ENCODE results near the gene GOLPH3.

Gene GOLPH3

DNA sequence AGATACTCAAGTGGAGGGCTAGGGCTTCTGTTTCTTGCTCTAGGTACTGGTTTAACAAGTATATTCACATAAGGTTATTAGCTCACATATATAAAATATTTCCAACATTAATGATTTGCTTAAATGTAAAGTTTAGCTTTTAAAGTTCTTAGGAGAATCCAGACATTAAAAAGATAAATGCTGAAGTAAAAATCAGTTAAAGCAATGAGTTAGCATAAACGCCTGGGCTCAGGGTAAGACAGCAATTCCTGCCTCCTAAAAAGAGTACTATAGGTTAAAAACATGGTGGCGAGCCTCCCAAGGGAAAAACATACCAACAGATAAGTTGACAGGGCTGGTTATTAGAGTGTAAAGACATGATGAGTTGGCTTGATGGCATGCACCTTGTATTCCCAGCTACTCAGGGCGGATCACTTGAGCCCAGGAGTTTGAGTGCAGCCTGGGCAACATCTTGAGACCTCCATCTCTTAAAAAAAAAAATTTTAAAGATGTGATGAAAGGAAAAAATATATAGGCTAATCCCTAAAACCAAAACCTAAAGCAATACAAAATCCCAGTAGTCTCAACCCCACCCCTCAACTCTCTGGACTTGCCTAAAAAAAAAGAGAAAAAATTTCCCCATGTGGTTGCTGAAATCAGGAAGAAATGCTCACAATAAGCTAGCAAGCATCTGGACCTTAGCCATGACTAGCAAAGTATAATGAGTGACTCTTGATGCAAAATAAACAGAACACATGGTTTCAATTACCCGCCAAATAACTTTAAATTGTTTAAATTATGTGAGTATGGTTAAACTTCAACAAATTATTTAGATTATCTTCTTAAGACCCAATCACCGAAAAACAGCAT lies 3.6 kb downstream of the GOLPH3 start:
- no peak for DNase-seq

DNA sequence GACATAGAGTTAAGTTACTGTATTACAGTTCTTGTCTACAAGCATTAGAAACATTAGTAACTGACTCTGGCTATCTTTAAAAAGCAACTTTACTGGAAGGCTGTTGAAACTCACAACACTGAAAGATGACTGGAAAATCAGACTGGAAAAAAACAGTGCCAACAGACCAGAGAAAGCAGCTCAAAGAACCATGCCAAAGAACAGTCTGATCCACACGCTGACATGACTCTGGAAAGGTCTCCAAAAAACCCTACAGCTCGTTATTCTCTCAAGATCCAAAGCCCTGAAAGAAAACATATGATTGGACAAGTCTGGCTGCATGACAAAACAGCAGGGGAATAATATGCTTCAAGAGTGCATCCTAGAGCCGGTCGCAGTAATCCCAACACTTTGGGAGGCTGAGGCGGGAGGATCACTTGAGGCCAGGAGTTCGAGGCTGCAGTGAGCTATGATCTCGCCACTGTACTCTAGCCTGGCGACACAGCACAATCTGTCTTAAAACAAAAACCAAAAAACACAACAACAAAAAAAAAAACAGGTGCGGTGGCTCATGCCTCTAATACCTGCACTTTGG lies 5.6 kb downstream of the GOLPH3 start:
- no peak for DNase-seq

DNA sequence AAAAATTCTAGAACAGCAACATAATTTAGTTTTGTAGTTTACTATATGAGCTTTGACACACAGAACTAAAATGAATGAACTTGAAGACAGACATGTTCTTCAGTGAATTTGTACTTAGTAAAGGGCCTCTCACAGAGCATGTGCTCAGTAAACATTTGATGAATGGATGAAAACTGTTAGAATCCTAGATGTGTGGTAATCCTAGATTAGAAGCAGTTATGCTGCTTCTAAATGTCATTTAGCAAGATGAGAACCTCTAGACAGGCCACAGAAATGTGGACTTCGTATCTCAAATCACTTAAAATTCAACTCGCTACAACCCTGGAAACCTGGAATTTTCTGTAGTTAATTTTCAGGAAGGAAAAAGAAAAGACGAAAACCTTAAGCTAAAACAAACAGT lies 8.5 kb downstream of the GOLPH3 start:
- no peak for DNase-seq

DNA sequence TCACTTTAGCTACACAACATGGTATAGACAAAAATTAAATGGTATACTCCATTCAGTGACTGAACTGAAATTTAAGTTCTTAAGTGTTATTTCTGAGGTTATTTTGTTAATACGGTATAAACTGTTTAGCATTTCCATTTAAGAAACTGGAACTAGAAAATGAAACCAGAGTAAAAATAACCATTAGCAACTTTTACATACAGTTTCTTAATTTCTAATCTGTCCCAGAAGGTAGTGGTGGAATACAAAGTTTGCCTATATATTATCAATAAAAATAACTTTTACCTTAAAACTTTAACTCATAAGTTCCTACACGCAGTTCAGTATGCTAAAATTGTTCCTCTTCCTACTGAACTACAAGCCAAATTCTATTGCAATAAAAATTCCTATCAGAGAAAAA lies 10.3 kb downstream of the GOLPH3 start:
- DNase-seq, result no peak

DNA sequence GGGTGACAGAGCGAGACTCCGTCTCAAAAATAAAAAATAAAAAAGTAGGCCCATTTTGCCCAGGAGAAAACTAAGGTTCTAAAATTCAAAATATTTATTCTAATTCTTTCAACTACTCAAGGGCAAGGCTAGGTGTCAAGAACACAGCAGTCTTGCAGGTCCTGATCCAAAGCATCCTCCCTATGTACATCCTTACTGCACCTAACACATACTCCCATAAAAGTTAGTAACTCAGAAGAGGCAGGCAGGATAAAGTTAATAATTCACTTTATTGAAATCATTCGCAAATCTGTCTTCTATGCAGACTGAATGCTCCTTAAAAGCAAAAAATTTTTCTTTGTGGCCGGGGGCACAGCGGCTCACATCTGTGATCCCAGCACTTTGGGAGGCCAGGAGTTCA lies 11.1 kb downstream of the GOLPH3 start:
- no peak for DNase-seq

DNA sequence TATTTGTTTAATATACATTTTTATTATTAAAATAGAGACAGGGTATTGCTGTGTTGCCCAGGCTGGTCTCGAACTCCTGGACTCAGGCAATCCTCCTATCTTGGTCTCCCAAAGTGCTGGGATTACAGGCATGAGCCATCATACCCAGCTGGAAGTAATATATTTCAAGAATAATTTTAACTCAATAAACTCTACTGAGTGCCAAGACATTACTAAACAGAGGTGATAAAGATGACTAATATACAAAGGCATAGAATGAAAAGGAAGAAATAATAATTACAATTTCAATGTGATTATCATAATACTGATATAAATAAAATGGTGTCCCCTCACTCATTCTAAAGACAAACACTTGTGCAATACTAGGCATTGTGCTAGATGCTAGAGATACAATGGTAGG lies 13.9 kb downstream of the GOLPH3 start:
- DNase-seq, result no peak

DNA sequence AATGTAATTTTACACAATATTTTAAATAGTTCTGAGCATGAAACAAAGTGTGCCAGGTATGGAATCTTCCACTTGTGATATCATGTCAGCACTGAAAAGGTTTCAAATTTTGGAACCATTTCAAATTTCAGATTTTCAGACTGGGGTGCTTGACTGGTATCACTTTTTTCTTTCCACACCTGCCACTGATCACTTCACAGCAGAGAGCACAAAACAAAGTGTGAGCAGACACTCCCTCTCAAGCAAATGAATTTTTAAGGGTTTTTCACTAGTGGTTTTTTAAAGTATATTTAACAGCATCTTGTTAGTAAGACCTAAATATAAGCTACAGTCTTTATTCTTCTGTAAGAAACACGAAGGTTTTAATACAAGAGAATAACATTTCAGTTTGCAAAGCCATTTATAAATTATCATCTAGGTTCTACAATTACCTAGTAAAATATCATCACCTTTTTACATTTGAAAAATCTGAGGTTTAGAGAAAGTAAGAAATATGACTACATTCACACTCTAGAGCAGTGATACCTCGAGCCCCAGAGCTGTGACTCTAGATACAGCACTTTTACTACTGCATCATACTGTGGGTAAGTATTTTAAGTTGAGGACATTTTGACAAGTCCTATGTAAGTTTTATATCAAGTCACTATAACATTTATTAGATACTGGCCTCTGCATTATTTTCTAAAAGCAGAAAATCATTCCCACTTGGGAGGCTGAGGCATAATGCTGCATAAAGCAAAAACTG lies 14.6 kb downstream of the GOLPH3 start:
- DNase-seq, result no peak

DNA sequence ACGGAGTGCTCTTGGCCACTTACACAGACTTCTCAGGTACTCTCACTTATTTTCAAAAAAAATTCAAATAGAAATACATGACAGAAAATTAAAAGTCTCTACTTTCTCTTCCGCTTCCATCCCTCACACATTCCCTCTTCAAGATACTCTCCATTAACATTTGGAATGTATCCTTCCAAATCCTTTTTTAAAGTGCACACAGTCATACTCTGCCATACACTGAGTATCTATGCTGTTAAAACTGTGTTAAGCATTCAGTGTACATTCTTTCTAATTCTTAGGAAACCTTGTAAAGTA lies 15.5 kb downstream of the GOLPH3 start:
- no peak for DNase-seq

DNA sequence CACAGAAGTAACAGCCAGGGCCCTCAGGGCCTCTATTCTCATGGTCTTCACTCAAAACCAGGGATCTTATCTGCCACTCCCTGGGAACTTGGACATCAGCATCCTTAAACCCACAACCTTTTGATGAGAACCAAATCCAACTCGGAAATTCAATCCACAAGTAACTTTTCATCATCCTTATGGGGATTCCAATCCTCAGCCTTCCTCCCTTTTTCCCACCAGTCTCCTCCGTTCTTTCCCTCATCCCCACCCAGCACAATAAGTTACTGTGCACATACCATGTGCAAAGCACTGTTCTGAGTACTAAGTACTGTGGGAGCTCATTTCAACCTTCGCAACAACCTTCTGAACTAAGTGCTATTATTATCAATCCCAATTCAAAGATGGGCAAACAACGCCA lies 17.0 kb downstream of the GOLPH3 start:
- DNase-seq, result no peak

DNA sequence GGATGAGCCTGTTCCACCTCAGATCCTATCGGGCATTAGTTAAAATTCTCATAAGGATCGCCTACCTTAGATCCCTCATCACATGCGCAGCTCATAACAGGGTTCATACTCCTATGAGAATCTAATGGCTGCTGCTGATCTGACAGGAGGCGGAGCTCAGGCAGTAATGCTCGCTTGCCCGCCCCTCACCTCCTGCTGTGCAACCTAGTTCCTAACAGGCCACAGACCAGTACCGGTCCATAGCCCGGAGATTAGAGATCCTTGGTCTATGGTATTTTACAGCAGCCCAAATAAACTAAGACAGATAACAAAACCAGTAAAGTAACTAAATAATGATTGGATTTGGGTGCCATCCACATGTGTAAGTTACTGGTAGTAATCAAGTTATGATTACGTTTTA lies 17.5 kb downstream of the GOLPH3 start:
- DNase-seq, result no peak

DNA sequence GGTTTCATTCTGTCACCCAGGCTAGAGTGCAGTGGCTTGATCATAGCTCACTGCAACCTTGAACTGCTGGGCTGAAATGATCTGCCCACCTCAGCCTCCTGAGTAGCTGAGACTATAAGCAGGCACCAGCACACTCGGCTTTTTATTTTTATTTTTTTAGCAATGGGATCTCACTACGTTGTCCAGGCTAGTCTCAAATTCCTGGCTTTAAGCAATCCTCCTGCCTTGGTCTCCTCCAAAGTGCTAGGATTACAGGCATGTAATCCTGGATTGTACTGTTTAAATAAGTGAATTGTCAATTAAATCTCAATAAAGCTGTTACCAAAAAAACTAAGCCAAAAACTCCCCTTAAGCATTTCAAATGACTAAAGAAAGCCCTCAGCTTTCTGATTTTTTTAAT lies 18.9 kb downstream of the GOLPH3 start:
- DNase-seq, result no peak

DNA sequence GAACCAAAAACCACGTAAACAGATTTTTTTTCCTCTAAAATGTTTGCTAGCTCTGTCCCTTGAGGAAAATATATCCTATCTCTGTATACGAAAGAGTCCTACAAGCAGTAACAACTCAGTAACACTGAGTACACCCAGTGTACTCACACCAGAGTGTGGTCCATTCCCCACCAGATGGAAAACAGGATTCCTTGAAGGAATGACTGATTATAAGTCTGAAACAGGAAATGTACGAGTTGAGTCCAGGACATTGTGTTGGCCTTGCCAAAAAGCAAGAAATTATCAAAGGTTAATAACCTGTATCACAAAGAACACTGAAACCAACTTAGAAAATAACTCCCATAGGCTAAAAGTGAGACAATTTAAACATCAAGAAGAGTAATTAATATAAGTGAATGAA lies 20.4 kb downstream of the GOLPH3 start:
- DNase-seq, result no peak

DNA sequence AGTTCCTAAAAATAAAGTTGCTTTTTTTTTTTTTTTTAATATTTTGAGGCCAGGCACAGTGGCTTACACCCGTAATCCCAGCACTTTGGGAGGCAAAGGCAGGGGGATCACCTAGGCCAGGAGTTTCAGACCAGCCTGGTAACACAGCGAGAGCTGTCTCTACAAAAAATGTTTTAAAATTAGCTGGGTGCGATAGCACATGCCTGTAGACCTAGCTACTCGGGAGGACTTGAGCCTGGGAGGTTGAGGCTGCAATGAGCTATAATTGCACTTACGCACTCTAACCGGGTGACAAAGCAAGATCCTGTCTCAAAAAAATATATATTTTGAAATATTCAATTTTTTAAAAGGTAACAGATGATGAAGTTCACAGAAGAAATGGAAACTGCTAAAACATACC lies 22.9 kb downstream of the GOLPH3 start:
- DNase-seq, result no peak

DNA sequence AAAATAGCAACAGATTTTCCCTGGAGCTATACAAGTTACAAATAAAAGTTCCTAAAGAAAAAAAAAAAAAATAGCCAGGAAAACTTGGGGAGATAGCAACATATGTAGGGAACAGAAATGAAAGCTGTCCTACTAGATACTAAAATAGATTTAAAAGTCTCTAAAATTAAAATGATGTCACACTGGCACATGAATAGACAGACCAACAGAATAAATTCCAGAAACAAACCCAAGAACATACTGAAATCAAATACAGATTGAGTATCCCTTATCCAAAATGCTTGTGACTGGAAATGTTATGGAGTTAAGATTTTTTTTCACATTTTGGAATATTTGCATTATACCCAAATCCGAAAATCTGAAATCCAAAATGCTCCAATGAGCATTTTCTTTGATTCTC lies 23.8 kb downstream of the GOLPH3 start:
- DNase-seq, result no peak

DNA sequence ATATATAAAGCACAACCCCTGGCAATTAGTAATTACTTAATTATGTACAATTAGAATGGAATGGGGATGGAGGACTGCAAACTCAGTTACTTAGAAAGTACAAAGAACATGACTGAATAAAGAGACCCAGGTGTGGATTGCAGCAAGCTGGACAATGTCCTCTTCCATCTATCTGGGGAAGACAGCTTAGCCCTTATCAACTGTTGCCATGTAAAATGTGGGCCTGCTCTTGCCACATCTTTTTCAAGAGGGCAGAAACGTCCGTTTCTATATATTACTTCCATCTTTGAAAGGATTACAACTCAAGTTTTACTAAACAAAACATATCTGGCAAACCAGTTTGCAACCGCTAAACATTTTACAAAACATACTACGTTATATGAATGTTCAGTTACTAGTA lies 26.2 kb downstream of the GOLPH3 start:
- DNase-seq, result no peak

DNA sequence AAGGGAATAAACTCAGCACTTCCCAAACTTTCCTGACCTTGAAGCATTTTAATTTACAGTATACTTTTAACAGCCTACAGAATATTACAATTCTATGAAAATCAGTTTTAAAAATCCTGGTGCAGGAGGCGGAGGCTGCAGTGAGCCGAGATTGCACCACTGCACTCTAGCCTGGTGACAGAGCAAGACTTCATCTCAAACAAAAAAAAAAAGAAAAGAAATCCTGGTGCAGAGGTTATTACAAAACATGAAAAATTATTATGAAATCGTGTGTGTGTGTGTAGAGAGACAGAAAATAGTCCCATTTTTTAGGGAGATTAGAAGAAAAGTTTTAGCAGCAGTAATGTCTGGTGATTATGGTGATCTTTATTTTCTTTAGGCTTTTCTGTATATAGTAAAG lies 26.9 kb downstream of the GOLPH3 start:
- DNase-seq, result no peak

DNA sequence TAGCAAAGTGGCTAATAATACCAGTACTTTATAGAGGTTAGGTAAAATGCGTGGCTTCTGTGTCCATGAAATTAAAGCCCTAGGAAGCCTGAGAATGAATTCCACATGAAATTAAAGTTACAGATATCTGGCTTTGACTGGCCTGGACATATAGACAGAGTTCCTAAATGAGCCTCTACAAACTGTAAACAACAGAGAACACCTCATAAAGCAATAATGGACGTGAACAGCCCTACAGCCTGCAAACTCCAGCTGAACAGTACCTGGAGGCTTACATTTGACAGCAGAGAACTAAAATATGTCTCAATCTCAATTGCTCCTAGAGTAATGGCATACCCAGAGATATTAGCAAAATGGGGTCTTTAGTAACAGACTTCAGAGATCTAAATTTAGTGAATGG lies 28.7 kb downstream of the GOLPH3 start:
- no peak for DNase-seq

DNA sequence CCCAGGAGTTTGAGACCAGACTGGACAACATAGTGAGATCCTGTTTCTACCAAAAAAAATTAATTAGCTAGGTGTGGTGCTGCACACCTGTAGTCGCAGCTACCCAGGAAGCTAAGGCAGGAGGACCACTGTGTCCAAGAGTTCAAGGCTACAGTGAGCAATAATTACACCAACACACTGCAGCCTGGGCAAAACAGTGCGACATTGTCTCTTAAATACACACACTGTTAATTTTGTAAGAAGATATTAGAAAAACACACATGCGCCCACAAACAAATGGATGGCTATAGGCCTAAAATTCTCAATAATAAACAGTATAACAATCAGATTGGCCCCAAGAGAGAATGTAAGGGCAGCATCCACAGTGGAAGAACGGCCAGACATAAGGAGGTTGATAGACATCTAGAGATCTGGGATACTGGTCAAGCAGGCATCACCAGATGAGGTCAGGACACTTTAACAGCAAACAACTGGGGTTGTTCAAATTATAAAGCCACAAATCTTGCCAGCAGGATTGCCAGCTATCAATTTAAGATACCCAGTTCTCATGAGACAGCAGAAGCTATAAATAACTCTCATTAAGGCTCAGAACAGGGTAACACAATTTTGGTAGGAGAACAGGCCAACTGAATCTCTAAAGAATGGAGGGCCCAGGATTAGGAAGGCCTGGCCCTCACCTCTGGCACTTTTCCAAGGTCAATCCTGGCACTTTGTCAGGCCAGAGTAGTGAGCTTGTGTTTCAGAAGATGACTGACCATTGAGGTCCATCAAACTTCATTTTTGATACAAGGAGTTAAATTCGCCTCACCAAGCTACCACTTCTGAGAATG lies 29.5 kb downstream of the GOLPH3 start:
- no peak for DNase-seq

DNA sequence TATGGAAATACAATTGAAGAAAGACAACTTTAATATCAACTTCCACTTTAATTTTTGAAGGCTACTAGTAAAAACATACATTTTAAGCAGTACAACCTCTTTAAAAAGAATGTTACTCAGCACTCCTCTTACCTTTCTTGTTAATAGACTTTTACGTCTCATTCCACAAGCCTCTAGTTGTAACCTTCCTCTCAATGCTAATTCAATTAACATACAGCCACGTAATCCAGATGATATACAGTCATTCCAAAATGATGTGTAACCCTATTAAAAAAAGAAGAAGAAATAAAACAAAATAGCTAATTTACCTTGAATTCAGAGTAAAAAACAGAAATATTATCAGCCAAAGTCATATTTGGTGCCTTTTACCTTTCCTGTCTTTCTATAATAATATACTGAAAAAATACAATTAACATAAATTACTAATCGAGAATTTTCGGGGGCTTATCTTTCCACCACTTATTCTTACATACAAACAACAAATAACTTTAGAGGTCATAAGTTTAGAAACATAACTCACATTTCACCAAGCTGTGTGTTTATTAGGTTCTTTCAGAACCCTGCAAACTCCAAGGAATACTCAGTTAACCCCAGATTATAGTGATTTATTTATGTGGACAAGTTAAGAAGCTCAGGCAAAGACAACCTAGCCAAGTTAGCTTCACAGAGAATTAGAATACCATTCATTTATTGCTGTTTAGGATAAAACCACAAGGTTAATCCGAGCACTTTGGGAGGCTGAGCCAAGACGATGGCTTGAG lies 30.3 kb downstream of the GOLPH3 start:
- no peak for DNase-seq

DNA sequence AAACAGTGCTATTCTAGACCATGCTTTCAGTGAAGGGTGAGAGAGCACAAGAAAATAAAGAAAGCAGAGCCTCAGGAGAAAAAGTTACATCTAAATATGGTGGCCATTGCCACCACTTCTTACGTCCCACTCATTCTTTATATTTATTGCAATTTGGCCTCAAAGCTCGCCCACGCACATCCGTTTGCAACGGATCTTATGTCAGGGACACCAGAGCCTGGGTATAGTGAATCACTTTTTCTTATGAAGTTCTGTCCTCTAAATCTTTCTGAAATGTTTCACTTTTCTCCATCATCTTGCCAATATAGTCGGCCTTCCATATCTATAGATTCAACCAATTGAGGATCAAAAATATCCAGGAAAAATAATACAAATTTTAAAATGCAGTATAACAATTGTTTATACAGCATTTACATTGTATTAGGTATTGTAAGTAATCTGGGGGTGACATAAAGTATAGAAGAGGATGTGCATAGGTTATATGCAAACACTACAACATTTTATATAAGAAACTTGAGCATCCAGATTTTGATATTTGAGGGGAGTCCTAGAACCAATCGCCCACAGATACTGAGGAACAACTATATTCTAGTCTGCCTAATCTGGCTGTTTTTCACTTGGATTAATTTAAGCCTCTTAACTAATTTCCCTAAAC lies 35.2 kb downstream of the GOLPH3 start:
- DNase-seq, result no peak

DNA sequence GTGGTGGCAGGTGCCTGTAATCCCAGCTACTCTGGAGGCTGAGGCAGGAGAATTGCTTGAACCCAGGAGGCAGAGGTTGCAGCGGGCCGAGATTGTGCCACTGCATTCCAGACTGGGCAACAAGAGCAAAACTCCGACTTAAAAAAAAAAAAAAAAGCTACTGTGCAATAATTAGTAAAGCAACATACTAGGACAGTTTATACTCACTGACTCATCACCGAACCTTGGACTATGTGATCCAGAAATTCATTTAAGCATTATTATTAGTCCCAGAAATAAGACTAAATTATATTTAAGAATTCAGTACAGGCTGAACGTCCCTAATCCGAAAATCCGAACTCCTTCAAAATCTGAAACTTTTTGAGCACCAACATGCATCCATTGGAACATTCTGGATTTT lies 37.8 kb downstream of the GOLPH3 start:
- no peak for DNase-seq

DNA sequence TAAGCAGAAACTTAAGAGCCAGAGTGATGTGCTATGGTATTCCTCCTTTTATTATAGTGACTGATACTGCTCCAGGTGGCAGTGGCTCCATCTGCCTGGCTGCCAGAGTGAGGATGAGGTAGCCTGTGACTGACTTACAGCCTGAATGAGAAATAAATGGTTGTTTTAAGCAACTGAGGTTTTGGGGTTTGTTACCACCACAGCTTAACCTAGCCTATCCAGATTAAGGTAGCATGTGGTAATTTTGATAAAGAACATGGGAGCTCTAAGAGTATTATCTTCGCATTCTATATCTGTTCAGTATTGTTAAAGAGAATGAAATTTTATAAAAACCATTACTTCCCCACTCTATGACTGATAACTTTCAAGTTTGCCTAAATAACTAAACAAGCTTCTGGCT lies 39.0 kb downstream of the GOLPH3 start:
- no peak for DNase-seq

Measured in CD4-positive, alpha-beta T cell treated with Interleukin-17A for 4 hours (primary cell).